ENCODE data around the gene POU6F2.

POU6F2 gene

DNA sequence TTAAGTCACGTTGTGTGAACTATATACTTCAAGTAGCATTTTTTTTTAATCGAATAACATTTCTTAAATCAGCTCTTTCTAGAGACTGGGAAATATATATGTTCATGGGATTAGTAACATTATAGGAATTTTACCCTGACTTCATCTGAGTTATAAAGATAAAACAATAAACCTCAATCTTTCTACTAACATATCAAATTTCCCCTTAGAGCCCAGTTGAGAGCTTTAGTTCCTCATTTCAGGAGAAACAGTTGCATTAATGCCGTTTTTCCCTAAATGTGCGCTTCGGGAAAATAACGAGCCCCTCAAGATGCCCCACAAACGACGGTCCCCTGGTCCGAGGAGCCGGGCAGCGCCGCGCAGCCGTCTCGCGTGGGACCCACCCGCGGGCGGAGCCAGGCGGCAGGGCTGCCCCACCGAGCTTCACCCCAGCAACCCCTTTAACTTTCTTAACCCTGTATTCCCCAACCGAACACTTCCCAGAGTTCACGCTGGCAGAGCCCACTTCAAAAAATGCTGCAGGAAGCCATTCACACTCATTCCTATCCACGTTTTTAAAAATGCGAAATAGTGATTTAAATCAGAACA is 436.0 kb downstream of the POU6F2 start:
- DNase-seq, result no peak

DNA sequence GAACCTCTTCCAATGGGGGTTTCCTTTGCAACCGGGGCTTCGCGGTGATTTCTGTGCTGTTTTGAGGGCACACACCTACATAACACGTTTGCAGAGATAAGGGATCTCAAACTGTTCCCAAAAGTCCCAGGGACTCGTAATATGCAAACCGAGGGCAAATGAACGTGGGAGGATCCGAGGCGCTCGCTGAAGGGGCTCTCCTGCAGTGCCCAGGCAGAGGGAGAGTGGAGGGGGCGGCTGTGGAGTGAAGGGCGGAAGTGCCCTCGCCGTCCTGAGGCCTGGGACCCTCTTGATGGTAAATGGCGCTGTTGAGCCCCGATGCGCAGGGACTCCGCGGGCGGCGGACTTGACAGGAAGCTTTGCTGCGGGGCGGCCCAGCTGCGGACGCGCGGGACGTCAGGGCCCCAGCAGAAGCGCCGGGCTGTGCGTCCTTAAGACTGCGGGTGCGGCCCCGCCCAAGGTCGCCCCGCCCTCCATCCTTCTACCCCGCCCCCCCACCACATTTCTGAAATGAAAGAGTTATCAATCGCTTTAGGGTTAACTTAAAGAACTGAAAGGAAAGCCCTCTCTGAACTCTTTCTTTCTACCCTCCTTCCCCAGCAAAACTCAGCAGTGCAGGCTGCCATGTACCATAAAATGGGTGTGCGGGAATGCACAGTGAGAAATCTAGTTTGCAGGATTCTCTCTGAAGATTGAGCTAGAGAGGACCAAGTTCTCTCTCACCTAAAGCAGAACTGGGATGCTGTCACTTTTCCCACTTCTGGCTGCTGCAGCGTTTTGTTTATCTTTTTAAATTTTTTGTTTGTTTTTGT is 436.7 kb downstream of the POU6F2 start:
- DNase-seq, result peak; percentile 31

DNA sequence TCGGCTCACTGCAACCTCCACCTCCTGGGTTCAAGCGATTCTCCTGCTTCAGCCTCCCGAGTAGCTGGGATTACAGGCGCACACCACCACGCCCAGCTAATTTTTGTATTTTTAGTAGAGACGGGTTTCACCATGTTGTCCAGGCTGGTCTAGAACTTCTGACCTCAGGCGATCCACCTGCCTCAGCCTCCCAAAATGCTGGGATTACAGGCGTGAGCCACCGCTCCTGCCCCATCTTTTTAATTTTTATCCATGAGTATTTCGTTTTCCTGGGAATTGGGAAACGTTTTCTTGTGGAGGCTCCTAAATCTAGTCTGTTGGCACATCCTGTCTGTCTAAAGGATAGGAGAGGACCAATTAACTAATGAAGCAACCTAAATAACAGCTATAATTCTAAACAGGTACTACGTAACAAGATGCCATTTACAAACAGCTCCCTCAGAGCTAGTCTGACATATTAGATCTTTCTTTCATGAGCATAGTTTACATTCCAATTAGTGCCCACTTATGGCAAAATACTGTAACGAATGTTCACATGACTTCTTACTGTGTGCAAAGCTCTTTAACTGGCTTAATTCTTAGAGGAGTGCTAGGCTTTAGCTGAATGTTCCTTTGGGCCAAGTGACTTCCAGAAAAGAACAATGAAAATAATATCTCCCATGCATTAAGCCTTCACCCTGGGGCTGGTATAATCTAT is 437.5 kb downstream of the POU6F2 start:
- peak; percentile 6 for DNase-seq

DNA sequence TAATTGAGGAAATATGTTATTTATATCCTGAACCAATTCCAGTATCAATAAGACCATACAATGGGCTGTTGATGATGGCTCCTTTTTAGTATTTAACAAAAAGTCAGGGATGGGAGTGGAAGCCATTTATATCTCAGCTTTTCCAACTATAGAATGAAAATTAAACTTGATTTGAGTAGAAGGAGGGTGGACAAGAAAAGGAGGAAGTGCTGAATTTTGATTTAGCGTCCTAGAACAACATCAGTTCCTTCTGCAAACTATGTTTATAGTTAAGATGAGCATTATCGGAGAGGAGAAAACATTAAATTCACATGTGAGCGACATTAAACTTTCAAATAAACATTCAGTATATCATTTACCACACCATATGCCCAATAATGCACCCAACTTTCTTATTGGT is 439.2 kb downstream of the POU6F2 start:
- no peak for DNase-seq

DNA sequence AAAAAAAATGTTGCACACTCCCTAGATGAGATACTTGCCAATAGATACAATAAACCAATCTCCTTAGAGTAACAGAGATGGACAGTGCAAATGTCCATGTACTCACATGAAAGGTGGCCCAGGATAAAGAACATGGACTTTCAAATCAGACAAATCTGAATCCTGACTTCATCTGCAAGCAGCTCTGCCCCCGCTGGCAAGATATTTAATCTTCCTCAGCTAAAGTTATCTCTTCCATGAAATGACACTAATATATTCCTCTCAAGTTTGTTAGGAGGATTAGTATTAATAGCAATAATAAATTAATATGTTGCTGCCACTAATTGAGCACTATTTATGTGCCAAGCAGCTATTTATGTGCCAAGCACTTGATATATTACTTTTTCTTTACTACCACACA is 439.9 kb downstream of the POU6F2 start:
- DNase-seq, result no peak

DNA sequence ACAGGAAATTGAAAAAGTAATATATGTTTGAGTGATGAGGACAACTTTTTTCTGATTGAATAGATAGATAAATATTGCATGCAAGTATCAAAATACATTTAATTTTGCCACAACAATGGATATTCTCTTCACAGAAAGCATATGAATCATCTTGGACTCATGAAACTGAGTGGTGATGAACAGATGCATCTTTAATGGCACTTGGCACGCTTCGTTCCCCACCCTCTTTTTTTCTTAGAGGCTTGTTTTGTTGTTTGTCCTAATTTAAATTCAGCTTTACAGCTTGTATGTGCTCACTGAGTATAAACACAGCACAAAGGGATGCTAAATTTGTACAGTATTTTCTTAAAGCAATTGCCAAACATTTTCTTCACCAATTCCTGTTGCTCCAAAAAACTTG is 443.5 kb downstream of the POU6F2 start:
- DNase-seq, result no peak

DNA sequence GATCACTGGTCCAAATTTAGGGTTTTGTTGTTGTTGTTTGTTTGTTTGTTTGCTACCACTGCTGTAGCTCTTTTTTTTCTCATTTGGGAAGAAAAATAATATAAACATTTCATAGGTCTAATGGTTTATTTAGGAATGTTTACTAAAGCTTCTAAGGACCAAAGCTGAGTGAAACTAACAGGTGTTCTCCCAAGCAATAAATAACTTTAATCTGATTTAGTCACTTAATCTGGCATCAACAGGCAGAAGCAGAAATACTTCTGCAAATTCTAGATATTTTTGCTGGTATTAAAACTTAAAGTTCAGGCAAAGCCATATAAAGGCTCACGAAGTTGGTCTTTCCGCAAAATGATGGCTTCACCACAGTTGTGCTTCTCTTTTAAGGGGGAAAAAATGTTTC is 444.0 kb downstream of the POU6F2 start:
- no peak for DNase-seq

DNA sequence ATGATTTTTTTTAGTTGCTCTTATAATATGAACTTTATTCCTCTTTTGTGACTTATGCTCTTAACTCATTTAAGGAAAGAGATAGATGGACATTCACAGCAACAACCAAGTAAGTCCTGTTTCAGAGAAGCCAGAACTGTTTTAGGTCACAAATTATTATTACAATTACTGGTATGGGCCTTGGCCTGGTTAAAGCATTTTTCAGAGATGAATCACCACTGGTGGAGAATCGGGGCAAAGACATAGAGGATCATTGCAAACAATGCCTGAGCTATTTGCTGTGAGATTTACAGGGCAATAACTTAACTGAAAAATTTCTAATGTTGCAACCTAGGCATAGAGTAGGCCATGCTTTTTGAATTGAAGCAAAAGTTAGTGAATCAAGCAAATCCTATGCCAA is 450.5 kb downstream of the POU6F2 start:
- no peak for DNase-seq

DNA sequence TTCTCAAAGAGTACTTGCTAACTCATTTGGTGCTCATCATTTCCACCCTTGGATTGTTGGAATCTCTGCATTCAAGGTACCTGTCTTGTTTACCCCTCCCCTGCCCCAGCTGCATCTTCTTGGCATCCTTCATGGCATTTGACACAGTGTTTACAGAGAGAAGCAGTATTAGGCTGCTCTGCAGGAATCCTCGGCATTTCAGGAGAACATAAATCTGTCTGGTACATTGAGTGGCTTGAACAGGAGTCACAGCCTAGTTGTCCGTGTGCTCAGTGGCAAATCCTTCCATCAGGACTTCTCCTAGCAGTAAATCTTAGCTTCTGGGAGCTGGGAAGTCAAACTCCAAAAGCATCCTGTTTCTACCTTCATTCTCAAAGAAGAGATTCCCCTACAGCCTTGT is 451.7 kb downstream of the POU6F2 start:
- no peak for DNase-seq

DNA sequence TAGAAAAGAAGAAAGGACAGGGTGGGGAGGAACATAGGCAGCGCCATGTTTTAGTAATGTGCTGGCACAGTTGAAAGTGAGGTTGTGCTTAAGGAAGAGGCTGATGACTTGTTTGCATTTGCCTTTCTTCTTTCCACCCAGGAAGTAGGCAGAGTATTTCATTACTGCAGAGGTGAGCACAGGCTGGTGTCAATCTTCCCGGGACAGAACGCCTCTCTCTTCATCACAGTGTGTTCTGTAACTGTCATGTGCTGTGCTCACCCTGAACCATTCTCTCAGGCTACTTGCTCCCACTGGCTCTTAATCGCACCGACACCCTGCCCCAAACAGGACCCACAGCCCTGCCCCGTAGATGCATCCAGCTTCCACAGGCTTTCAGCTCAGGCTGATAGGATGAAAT is 452.7 kb downstream of the POU6F2 start:
- DNase-seq, result no peak

DNA sequence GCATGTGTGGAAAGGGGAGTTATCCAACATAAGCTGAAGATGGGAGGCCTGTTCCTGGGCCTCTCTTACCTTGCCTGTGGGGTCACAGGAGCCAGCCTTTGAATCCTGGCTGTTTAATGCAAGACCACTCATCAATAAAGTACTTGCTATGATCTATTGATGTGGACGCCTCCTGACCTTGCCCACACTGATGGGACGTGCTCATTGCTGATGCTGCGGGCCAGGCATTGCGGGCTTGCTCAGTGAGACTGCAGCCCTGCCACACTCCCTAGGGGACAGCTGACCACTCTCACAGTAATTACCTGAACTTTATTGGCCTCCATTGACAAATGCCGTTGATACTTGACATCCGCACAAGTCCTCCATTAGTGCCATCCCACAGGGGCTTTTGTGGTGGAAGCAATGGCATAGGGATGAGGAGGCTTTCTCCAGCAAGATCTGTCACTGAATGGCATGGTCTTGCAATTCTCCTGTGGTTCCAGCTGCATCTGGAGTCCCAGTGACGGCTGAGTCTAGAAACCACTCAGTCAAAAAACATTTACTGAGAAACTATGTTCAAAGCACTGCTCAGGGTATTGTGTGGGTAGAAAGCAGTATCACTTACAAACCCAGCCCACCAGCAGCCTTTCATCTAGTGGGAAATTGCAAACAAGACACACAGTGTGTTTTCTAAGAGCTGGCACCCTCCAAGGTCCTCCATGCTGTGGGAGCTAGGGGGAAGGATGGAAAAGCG is 453.4 kb downstream of the POU6F2 start:
- no peak for DNase-seq

DNA sequence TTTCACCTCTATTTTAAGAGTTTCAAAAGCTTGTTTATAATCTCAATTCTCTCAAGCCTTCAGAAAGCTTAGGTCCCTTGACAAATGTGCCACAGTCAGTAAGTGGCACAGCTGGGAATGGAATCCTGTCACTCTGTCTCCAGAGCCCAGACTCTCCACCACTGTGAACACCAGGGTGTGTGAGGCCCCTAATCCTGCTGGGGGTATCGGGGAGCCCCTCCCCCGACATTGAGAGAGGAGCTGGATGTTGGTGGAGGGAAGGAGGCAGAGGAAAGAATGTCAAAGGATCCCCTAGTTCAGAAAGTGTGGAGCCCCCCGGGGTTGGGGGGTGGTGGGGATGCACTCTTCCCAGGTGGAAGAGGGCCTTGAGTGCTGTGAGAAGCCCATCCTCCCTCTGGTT is 454.7 kb downstream of the POU6F2 start:
- DNase-seq, result no peak

DNA sequence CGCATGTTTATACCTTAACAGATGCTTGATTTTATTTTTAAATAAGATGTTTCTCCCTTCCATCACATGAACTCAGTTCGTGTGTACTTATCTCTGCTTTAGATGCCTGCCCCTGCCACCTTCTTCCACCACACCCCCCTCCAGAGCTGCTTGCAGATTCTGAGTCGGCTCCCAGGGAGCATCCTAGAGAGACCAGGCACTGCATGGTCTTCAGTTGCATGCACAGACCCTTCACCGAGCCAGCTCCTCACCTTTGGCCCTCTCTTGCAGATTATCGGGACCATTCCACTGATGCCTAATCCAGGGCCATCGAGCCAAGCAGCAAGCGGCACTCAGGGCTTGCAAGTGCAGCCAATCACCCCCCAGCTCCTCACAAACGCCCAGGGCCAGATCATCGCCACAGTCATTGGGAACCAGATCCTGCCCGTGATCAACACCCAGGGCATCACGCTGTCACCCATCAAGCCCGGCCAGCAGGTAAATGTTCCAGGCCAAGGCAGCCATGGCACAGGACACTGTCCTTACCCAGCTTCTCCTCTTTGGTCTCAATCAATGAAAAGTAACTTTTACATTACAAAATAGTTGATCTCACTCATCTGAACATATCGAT is 455.2 kb downstream of the POU6F2 start:
- no peak for DNase-seq

DNA sequence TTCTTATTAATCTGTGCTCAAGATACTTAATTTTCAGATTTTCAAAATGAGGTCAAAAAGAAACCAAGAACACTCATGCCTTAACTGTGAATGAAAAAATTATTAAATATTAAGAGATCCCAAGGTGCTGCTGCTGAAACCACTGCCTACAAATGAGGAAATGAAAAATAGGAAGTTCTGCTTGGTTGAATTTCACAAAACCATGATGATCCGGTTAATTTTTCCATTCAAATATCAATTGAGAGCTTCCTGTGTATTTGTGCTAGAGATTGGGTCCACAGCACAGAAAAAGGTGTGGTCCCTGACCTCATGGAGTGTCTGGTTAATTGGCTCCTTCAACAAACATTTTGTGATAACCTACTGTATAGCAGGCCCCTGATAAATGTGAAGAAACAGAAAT is 455.8 kb downstream of the POU6F2 start:
- no peak for DNase-seq

DNA sequence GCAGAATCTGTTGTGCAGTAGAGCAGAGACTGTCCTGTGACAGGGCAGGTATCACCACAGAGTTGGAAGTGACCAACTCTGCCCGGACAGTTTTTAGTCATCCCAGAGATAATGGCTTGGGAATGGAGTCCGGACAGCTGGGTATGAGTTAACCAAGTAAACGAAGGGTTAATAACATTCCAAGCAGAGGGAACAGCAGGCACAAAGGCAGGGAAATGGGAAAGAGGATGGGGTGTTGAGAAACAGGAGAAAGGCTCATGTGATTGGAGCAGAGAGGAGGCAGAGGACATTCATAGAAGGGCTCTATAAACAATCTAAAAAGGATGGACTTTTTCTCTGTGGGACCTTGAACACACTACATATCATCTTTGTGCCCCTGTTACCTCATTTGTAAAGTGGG is 456.3 kb downstream of the POU6F2 start:
- no peak for DNase-seq

DNA sequence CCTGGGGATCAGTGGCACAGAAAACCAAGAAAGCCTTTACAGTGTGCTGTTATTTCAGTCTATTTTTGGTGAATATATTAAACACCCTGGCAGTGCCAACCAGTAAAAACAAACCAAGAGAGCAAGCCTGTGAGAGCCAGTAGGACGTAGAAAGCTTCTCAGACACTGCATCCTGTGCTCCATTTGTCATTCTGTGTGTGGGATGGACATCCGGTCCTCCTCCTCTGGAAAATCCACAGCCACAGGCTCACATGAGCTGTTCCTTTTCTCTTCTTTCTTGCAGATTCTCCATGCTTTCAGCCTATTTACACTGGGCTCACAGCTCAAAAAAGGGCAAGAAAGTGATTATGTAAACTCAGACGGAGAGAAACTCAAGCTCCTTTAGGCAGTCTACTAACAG is 468.8 kb downstream of the POU6F2 start:
- no peak for DNase-seq

DNA sequence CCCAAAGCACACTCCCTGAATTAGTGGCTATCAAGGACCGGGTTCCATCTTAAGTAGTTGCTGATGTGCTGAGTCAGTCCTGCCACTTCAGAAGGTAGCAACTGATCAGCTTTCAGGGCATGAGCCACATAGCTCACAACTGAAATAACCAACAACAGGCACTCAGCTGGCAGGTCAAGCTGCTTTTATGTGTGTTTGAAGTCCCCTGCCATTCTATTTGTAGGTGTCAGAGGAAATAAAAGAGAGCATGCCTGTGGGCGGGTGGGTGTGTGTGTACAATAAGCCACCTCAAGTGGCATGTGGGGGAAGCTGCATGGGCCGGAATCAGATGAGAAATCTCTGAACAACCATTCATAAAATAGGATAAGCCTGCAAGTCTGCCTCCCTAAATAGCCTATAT is 474.2 kb downstream of the POU6F2 start:
- no peak for DNase-seq

DNA sequence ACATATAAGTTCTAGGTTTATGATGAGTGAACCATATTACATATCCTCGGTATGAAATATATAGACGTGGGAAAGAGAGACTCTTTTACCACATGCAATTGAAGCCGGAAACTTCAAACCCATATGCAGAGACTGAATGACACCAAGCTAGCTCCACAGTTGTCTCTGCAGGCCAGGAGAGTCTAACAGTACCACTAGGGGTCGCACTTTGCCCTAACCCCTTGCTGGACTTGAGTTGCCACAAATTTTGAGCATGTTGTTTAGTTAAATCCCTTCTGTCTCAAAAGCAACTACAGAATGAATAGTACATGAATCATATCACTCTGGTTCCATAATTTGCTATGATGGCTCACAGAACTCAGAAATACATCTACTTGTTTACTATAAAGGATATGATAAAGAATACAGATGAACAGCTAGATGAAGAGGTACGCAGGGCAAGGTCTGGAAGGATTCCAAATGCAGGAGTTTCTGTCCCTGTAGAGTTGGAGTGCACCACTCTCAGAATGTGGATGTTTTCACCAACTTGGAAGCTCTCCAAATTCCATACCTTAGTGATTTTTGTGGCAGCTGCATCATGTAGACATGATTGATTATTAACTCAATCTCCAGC is 476.1 kb downstream of the POU6F2 start:
- DNase-seq, result peak; percentile 53

DNA sequence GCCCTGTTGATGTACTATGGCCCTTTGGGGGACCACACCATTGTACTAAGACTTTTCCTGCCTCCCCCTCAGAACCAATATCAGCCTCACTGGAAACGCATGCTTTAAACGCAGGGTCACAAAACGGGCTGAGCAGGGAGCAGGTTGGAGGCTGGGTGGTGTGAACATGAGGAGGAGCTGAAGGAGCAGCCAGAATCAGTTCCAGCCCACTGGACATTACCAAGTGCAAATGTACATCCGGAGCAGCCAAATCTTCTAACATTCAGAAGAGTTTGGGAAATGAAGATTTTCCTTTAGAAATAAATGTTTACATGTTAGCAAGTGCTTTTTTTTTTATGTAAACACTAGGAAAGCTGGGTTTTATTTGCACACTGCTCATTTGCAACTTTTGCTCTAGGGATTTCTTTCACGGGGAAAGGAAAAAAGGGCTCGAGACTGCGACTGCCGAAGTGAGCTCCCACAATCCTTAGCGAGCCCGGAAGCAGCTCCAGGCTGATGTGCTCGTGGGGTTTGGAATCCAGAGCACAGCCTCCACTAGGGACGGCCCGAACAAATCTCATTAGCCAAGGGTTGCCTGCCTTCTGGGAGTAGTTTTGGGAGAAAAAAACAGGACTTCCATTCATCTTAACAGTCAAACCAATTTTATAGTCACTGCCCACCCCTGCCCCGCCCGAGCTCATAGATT is 480.5 kb downstream of the POU6F2 start:
- DNase-seq, result no peak

DNA sequence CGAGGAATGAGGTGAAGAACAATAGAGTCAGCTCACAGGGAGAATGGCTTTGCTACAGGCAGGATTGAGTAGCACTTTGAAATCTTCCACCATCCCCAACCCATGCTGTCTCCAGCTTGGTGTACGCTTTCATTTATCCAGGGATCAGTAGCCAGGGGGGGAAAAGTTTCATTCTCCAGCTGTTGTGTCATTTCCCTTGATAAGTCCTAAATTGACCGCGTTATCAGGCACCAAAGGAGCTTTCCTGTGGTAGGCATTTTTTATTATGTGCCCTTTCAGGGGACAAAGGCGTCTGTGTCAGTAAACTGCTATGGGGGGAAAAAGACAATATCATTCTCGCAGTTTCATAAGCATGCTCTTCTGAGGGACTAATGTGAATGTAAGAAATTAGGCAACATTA is 481.9 kb downstream of the POU6F2 start:
- no peak for DNase-seq

DNA sequence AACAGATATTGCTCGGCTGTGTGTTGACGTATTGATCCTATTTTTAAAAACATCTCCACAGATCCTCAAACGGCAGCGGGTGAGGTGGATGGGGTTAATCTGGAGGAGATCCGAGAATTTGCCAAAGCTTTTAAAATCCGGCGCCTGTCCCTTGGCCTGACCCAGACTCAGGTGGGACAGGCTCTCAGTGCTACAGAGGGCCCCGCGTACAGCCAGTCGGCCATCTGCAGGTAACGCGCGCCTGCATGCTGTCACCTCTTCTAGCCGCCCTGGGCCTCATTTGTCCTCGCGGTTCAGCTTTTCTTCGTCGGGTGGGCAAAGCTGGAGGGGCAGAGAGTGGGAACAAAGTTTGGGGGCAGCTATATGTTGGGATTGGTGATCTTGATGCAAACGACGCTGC is 482.8 kb downstream of the POU6F2 start:
- no peak for DNase-seq

DNA sequence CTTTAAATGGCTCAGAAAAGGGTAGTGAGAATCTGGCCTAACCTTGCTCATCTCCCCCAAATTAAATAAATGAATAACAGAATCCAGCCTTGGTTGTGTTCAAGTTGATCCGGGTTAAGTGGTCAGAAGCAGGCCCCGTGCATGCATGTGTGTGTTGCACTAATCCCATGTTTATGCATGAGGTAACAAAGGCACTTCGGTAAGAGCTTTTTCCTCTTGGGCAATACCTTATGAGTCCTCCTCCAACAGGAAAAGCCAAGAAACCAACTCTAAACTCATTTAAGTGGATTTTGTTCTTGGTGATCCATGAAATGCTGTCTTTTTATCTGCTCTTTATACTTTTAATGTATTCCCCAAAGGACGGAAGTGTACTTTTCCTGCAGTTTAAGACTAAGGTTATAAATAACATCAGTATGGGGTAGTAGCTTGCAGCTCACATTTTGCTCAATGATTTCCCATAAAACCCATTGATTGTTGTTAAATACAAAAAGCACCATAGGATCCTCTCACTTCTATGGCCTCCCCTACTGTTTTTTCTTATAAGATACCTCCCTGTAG is 483.6 kb downstream of the POU6F2 start:
- no peak for DNase-seq
